Measurements from ENCODE around the gene SCG5. TPM values are rescaled to one million over a fixed set of nuclear protein-coding genes. Genes with fewer than 3 reads are reported as not detected.

The SCG5 gene
- total RNA-seq, 1 experiment from 2014 or later, result 7.4 TPM

DNA sequence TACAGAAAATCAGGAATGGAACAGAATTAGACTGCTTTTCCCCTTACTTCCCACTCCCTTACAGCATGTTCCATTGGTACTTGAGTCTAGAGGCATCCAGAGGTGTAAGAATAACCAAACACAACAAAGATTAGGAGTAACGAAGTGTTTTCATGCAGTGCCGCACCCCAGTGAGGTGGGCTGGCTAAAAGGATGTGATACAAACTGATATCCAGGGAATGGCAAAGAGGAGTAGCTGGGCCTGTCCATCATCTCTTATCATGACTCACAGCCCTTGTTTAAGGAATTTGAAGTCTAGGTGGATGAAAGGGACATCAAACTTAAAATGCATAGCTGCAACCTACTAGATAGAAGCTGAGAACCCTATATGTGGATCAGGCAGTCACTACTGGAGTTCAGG lies 16.4 kb downstream of the SCG5 start:
- Mint-ChIP-seq H3K9me3 (ENCODE audit: unreplicated experiment) (no peaks in the 10 kb centered on the region), H3K4me1 (ENCODE audit: insufficient read depth, unreplicated experiment) (peaks cover 31% of the 10 kb centered on the region), H3K27ac (ENCODE audit: low read depth, unreplicated experiment) (peak overlapping the region; percentile 39), H3K4me3 (ENCODE audit: unreplicated experiment) (no peak overlapping the region), H3K27me3 (ENCODE audit: insufficient read depth, unreplicated experiment) (no peaks in the 10 kb centered on the region), H3K36me3 (ENCODE audit: insufficient read depth, unreplicated experiment) (no peaks in the 10 kb centered on the region)
- BruUV-seq (replicated peaks), result no TSS peak
- POLR2A ChIA-PET, result interaction anchor here (0.6 to 1.5 kb wide), 7 partner anchors 8 to 494 kb away, joined by 3 to 6 read pairs (median 4); no protein-coding TSS in a partner anchor
- intact Hi-C loops (cut with micrococcal nuclease), result no loop called here
- CTCF ChIA-PET, result interaction anchor here (0.6 to 7.6 kb wide), 14 partner anchors 8 to 474 kb away, joined by 3 to 151 read pairs (median 6); no protein-coding TSS in a partner anchor
- TF ChIP-seq, protein P1, sequence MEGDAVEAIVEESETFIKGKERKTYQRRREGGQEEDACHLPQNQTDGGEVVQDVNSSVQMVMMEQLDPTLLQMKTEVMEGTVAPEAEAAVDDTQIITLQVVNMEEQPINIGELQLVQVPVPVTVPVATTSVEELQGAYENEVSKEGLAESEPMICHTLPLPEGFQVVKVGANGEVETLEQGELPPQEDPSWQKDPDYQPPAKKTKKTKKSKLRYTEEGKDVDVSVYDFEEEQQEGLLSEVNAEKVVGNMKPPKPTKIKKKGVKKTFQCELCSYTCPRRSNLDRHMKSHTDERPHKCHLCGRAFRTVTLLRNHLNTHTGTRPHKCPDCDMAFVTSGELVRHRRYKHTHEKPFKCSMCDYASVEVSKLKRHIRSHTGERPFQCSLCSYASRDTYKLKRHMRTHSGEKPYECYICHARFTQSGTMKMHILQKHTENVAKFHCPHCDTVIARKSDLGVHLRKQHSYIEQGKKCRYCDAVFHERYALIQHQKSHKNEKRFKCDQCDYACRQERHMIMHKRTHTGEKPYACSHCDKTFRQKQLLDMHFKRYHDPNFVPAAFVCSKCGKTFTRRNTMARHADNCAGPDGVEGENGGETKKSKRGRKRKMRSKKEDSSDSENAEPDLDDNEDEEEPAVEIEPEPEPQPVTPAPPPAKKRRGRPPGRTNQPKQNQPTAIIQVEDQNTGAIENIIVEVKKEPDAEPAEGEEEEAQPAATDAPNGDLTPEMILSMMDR (IDR thresholded peaks at IDR 0.05; ENCODE audit: unreplicated experiment), result no peak
- no peak for DNase-seq (ENCODE audit: unreplicated experiment)

DNA sequence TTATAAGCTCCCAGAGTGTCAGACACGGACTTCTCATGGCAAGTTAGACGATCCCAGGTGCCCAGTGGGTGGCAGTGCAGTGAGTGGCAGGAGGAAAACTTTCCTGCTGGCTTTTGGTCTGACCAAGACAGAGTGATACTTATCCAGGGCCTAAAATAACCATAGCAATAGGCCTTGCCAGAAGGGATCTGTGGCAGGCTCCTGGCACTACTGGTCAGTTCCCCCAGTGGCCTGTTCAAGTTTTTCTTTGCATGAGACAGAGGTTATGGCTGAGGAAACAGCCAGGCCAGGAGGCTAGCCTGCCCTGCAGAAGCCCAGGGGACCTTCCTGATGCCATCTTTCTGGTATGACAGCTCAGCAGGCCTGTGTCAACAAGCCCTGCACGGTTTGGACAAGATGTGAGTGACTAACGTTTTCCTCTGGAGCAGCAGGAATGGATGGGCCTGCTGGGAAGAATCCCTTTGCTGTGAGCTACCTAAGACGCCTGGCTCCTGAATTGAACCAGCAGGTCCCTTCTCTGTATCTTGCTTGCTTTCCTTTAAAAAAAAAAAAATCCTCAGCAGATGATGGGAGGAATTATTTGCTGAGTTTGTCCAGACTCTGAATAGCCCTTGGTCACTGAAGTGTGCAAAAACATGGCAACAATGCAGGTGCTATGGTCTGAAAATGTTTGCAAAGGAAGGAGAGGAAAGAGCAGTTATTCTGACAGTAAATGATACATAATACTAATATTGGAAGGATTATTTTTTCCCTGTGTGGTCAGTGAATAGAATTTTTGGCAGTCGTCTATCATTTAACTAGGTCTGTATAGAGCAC lies 18.0 kb downstream of the SCG5 start:
- TF ChIP-seq, protein P1 (IDR thresholded peaks at IDR 0.05; ENCODE audit: unreplicated experiment), result no peak
- no peak overlapping the region for H3K4me3 Mint-ChIP-seq (ENCODE audit: unreplicated experiment)
- BruUV-seq (replicated peaks), result no TSS peak
- intact Hi-C loops (cut with micrococcal nuclease), result no loop called here
- H3K36me3 Mint-ChIP-seq (ENCODE audit: insufficient read depth, unreplicated experiment), result no peaks in the 10 kb centered on the region
- CTCF ChIA-PET, result interaction anchor here (0.7 to 7.6 kb wide), 18 partner anchors 9 to 473 kb away, joined by 3 to 151 read pairs (median 6); no protein-coding TSS in a partner anchor
- POLR2A ChIA-PET, result interaction anchor here (1.2 to 1.6 kb wide), 4 partner anchors 10 to 493 kb away, joined by 3 to 6 read pairs (median 4); no protein-coding TSS in a partner anchor
- H3K27me3 Mint-ChIP-seq (ENCODE audit: insufficient read depth, unreplicated experiment), result no peaks in the 10 kb centered on the region
- DNase-seq (ENCODE audit: unreplicated experiment), result peak; percentile 79
- no peaks in the 10 kb centered on the region for H3K9me3 Mint-ChIP-seq (ENCODE audit: unreplicated experiment)
- peak overlapping the region; percentile 65 for H3K27ac Mint-ChIP-seq (ENCODE audit: low read depth, unreplicated experiment)
- peaks cover 32% of the 10 kb centered on the region for H3K4me1 Mint-ChIP-seq (ENCODE audit: insufficient read depth, unreplicated experiment)

DNA sequence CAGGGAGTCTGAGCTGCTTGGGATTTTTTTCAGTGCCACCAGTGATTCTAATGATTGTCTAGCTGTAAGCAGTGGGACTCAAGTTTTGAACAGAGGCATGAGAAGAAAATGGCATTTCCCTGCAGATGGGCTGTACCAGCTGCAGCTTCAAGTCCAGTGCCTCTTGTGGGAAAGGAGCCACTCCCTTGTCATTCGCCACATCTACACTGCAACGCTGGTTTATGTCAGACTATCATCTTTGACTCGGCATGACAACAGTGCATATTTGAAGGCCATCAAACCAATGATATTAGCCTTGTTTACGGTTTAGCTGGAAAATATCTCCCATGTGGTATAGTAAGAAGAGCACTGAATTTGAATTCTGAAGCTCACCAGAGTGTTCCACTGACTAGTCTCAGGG lies 22.2 kb downstream of the SCG5 start:
- Mint-ChIP-seq H3K27ac (ENCODE audit: low read depth, unreplicated experiment) (no peak overlapping the region), H3K4me1 (ENCODE audit: insufficient read depth, unreplicated experiment) (peaks cover 17% of the 10 kb centered on the region), H3K27me3 (ENCODE audit: insufficient read depth, unreplicated experiment) (no peaks in the 10 kb centered on the region), H3K4me3 (ENCODE audit: unreplicated experiment) (no peak overlapping the region), H3K36me3 (ENCODE audit: insufficient read depth, unreplicated experiment) (peaks cover 4% of the 10 kb centered on the region), H3K9me3 (ENCODE audit: unreplicated experiment) (no peaks in the 10 kb centered on the region)
- no TSS peak for BruUV-seq (replicated peaks)
- DNase-seq (ENCODE audit: unreplicated experiment), result no peak
- ChIA-PET POLR2A (no interaction called here), CTCF (interaction anchor here (0.6 to 7.6 kb wide), 30 partner anchors 13 to 1862 kb away, joined by 3 to 151 read pairs (median 8); no protein-coding TSS in a partner anchor)
- intact Hi-C loops (cut with micrococcal nuclease), result loop anchor here (2.0 kb wide), 1 partner anchor 181 kb away; no protein-coding TSS in a partner anchor
- TF ChIP-seq, protein P1 (IDR thresholded peaks at IDR 0.05; ENCODE audit: unreplicated experiment), result no peak

DNA sequence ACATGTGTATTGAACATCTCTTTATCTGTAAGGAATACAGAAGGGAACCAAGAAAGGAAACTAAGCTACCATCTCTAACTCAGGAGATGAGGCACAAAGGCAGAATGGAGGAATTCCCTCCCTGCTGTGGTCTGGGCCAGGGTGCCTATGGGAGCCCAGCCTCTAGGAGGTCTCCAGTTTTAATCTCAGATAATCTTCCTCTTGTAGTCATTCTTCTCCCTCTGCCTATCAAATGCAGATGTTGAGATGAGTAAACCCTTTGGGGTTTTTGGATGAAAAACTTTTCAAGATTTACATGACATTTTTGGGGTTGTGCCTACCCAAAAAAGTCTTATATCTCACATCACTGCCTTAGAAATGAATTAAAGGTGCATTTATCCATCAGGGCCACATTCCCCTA lies 23.3 kb downstream of the SCG5 start:
- TF ChIP-seq, protein P1 (IDR thresholded peaks at IDR 0.05; ENCODE audit: unreplicated experiment), result no peak
- Mint-ChIP-seq H3K4me3 (ENCODE audit: unreplicated experiment) (no peak overlapping the region), H3K36me3 (ENCODE audit: insufficient read depth, unreplicated experiment) (peaks cover 4% of the 10 kb centered on the region), H3K9me3 (ENCODE audit: unreplicated experiment) (no peaks in the 10 kb centered on the region), H3K27ac (ENCODE audit: low read depth, unreplicated experiment) (no peak overlapping the region), H3K27me3 (ENCODE audit: insufficient read depth, unreplicated experiment) (no peaks in the 10 kb centered on the region), H3K4me1 (ENCODE audit: insufficient read depth, unreplicated experiment) (peaks cover 9% of the 10 kb centered on the region)
- CTCF ChIA-PET, result interaction anchor here (0.7 to 6.3 kb wide), 8 partner anchors 11 to 334 kb away, joined by 3 to 89 read pairs (median 25); no protein-coding TSS in a partner anchor
- no peak for DNase-seq (ENCODE audit: unreplicated experiment)
- intact Hi-C loops (cut with micrococcal nuclease), result no loop called here
- BruUV-seq (replicated peaks), result no TSS peak
- POLR2A ChIA-PET, result interaction anchor here (0.5 kb wide), 1 partner anchor 74 kb away, joined by 3 read pairs; no protein-coding TSS in a partner anchor
